H1 (cell line): Measurements from ENCODE around the gene ATP2B1. TPM values are rescaled to one million over a fixed set of nuclear protein-coding genes. Genes with fewer than 3 reads are reported as not detected.

ENCODE experiments used
- CTCF ChIA-PET: fragments of 300-600 bp; sonication (Branson Sonifier 250); formaldehyde crosslinking; loops from one replicate; lab custom pipeline; 2021; ENCODE audit not compliant: partially characterized antibody; lab: Charles Lee
- POLR2A ChIA-PET: fragments of 300-600 bp; sonication (Branson Sonifier 250); formaldehyde crosslinking; loops from one replicate; lab custom pipeline; 2021; ENCODE audit warnings: inconsistent platforms; ENCODE audit not compliant: partially characterized antibody; lab: Charles Lee
- DNase-seq, 2 experiments: peaks; one replicate each; pipeline versions ENCODE4 v3.0.0 to v3.0.0-alpha.2; 2010 to 2022; ENCODE audit warnings: low spot score in 2 of 2, low read depth in 1 of 2, mixed read lengths in 1 of 2
- FAIRE-seq: peaks from 2 replicates; lab custom pipeline; 2011; peaks lifted over from hg19 to GRCh38; lab: Jason Lieb, UNC
- H2AFZ ChIP-seq: 2 replicates; pipeline ENCODE4 v1.8.1; 2012; ENCODE audit warnings: low read length, inconsistent platforms
- H2AK5ac ChIP-seq: 2 replicates; pipeline ENCODE4 v1.6.1; 2013; ENCODE audit warnings: low read depth, low read length
- H2BK120ac ChIP-seq: replicated peaks from 2 replicates; pipeline ENCODE3; 2013; ENCODE audit warnings: low read depth, low read length, inconsistent platforms
- H2BK12ac ChIP-seq: 2 replicates; pipeline ENCODE4 v1.6.1; 2013; ENCODE audit warnings: low read depth, low read length
- H2BK15ac ChIP-seq: 2 replicates; pipeline ENCODE4 v1.6.1; 2013; ENCODE audit warnings: low read length
- H2BK20ac ChIP-seq: 2 replicates; pipeline ENCODE4 v1.6.1; 2013; ENCODE audit warnings: low read length
- H2BK5ac ChIP-seq: 2 replicates; pipeline ENCODE4 v1.6.1; 2013; ENCODE audit warnings: low read depth, low read length
- H3K14ac ChIP-seq: 2 replicates; pipeline ENCODE4 v1.6.1; 2013; ENCODE audit warnings: inconsistent platforms; ENCODE audit not compliant: insufficient read length
- H3K18ac ChIP-seq: 2 replicates; pipeline ENCODE4 v1.6.1; 2013; ENCODE audit warnings: low read length; ENCODE audit errors: extremely low read depth
- H3K23ac ChIP-seq: 2 replicates; pipeline ENCODE4 v1.6.1; 2013; ENCODE audit warnings: inconsistent platforms; ENCODE audit not compliant: insufficient read length
- H3K23me2 ChIP-seq: 2 replicates; pipeline ENCODE4 v1.6.1; 2013; ENCODE audit warnings: low read depth, low read length
- H3K27ac ChIP-seq: 2 replicates; pipeline ENCODE4 v1.6.1; 2011; ENCODE audit warnings: low read depth, low read length, inconsistent platforms
- H3K27me3 ChIP-seq, 4 experiments: replicated peaks in 1 of 4; 1 replicate in 1 of 4; 2 replicates in 3 of 4; pipeline versions ENCODE4 v1.6.1 to v1.8.1; 2011 to 2013; ENCODE audit warnings: low read length in 3 of 4, mild to moderate bottlenecking in 3 of 4, inconsistent platforms in 2 of 4, mixed read lengths in 2 of 4, moderate library complexity in 1 of 4; ENCODE audit not compliant: control insufficient read depth in 3 of 4, insufficient read depth in 3 of 4; ENCODE audit errors: extremely low read depth in 1 of 4
- H3K36me3 ChIP-seq, 4 experiments: 2 replicates each; pipeline versions ENCODE4 v1.6.1 to v1.8.1; 2011 to 2013; ENCODE audit warnings: mild to moderate bottlenecking in 4 of 4, low read length in 3 of 4, moderate library complexity in 2 of 4, control low read depth in 1 of 4, inconsistent platforms in 1 of 4; ENCODE audit not compliant: insufficient read depth in 4 of 4, control insufficient read depth in 2 of 4
- H3K4ac ChIP-seq: replicated peaks from 2 replicates; pipeline ENCODE3; 2013; ENCODE audit warnings: low read length, low read depth, mixed read lengths, inconsistent platforms; ENCODE audit not compliant: insufficient read length
- H3K4me1 ChIP-seq, 4 experiments: replicated peaks in 1 of 4; 1 replicate in 1 of 4; 2 replicates in 3 of 4; pipeline versions ENCODE4 v1.6.1 to v1.8.1; 2011 to 2013; ENCODE audit warnings: low read length in 3 of 4, inconsistent platforms in 2 of 4, mixed read lengths in 1 of 4; ENCODE audit not compliant: insufficient read depth in 4 of 4, control insufficient read depth in 3 of 4
- H3K4me2 ChIP-seq, 2 experiments: 2 replicates each; pipeline versions ENCODE4 v1.6.1 to v1.8.1; 2011 to 2013; ENCODE audit warnings: low read depth in 2 of 2, low read length in 2 of 2, control low read depth in 1 of 2, inconsistent platforms in 1 of 2, mild to moderate bottlenecking in 1 of 2; ENCODE audit not compliant: insufficient read depth in 1 of 2
- H3K4me3 ChIP-seq, 4 experiments: fragments of 200-600, 300-600 bp in 1 of 4; sonication (generic), shearing (Covaris generic), sonication (Bioruptor Twin) in 1 of 4; 2 replicates each; pipeline versions ENCODE4 v1.5.1 to v1.8.1; 2011 to 2016; ENCODE audit warnings: low read length in 4 of 4, low read depth in 3 of 4, control low read depth in 2 of 4, inconsistent platforms in 2 of 4, mild to moderate bottlenecking in 2 of 4, mixed read lengths in 1 of 4, moderate library complexity in 1 of 4; ENCODE audit not compliant: insufficient read depth in 2 of 4; ENCODE audit errors: extremely low read depth in 1 of 4
- H3K56ac ChIP-seq: replicated peaks from 2 replicates; pipeline ENCODE3; 2013; ENCODE audit warnings: low read depth, mild to moderate bottlenecking, mixed read lengths, low read length, inconsistent platforms; ENCODE audit not compliant: insufficient read length
- H3K79me1 ChIP-seq: 2 replicates; pipeline ENCODE4 v1.6.1; 2013; ENCODE audit warnings: low read depth, low read length, control low read depth
- H3K79me2 ChIP-seq, 2 experiments: 2 replicates each; pipeline versions ENCODE4 v1.6.1 to v1.8.1; 2012 to 2013; ENCODE audit warnings: low read length in 2 of 2, mild to moderate bottlenecking in 2 of 2, inconsistent platforms in 1 of 2; ENCODE audit not compliant: insufficient read depth in 2 of 2, control insufficient read depth in 1 of 2
- H3K9ac ChIP-seq, 4 experiments: replicated peaks in 1 of 4; 1 replicate in 1 of 4; 2 replicates in 3 of 4; pipeline versions ENCODE4 v1.6.1 to v1.8.1; 2011 to 2013; ENCODE audit warnings: low read depth in 3 of 4, low read length in 3 of 4, control low read depth in 2 of 4, mild to moderate bottlenecking in 2 of 4, moderate library complexity in 2 of 4, inconsistent platforms in 1 of 4; ENCODE audit errors: extremely low read depth in 1 of 4
- H3K9me3 ChIP-seq, 2 experiments: 2 replicates each; pipeline versions ENCODE4 v1.6.1 to v1.8.1; 2012 to 2013; ENCODE audit warnings: mild to moderate bottlenecking in 2 of 2, moderate library complexity in 2 of 2, control low read depth in 1 of 2, inconsistent platforms in 1 of 2, low read depth in 1 of 2, low read length in 1 of 2, mixed read lengths in 1 of 2; ENCODE audit not compliant: insufficient read depth in 2 of 2
- H4K20me1 ChIP-seq, 2 experiments: replicated peaks in 1 of 2; 2 replicates each; pipeline versions ENCODE3 to v1.8.1; 2011 to 2013; ENCODE audit warnings: inconsistent platforms in 2 of 2, low read length in 2 of 2, mild to moderate bottlenecking in 1 of 2; ENCODE audit not compliant: insufficient read depth in 2 of 2, control insufficient read depth in 1 of 2
- H4K5ac ChIP-seq: 2 replicates; pipeline ENCODE4 v1.6.1; 2013; ENCODE audit warnings: low read length, low read depth, mixed read lengths, inconsistent platforms; ENCODE audit not compliant: insufficient read length
- H4K8ac ChIP-seq: 2 replicates; pipeline ENCODE4 v1.8.0; 2013; ENCODE audit warnings: mild to moderate bottlenecking, moderate library complexity, low read length, inconsistent platforms; ENCODE audit not compliant: insufficient read depth; ENCODE audit errors: extremely low read depth
- H4K91ac ChIP-seq: replicated peaks from 2 replicates; pipeline ENCODE3; 2013; ENCODE audit warnings: low read length, mixed read lengths, inconsistent platforms; ENCODE audit not compliant: insufficient read length
- MAFK ChIP-seq: IDR thresholded peaks from 2 replicates; pipeline ENCODE4 v1.6.1; 2012; ENCODE audit warnings: low read depth, mild to moderate bottlenecking, improper control_type of control experiment, low read length
- NANOG ChIP-seq: IDR thresholded peaks from 2 replicates; pipeline ENCODE4 v1.6.1; 2011; ENCODE audit warnings: low read length, low read depth, mild to moderate bottlenecking, inconsistent platforms; ENCODE audit not compliant: insufficient read depth, poor library complexity, severe bottlenecking
- PHF8 ChIP-seq: fragments of 200-600 bp; sonication (generic); conservative IDR thresholded peaks from 2 replicates; pipeline ENCODE4 v1.7.1; 2012; ENCODE audit warnings: low read depth, mild to moderate bottlenecking, inconsistent platforms, low read length, moderate library complexity
- RAD21 ChIP-seq, 2 experiments: IDR thresholded peaks in 1 of 2; conservative IDR thresholded peaks in 1 of 2; 2 replicates each; pipeline ENCODE4 v1.6.1; 2011; ENCODE audit warnings: low read depth in 2 of 2, low read length in 2 of 2, improper control_type of control experiment in 1 of 2, inconsistent platforms in 1 of 2, mild to moderate bottlenecking in 1 of 2, moderate library complexity in 1 of 2
- RNF2 ChIP-seq: fragments of 200-900, 300-1000 bp; sonication (generic); IDR thresholded peaks from 2 replicates; pipeline ENCODE4 v1.7.1; 2016; ENCODE audit warnings: borderline replicate concordance, low read depth, mild to moderate bottlenecking, antibody characterized with exemption, low read length; ENCODE audit not compliant: poor library complexity, severe bottlenecking; ENCODE audit errors: missing control alignments
- SP1 ChIP-seq: IDR thresholded peaks from 2 replicates; pipeline ENCODE4 v1.6.1; 2011; ENCODE audit warnings: low read depth, low read length
- SRF ChIP-seq: IDR thresholded peaks from 2 replicates; pipeline ENCODE4 v1.6.1; 2011; ENCODE audit warnings: mild to moderate bottlenecking, low read depth, low read length, moderate library complexity
- TCF12 ChIP-seq: IDR thresholded peaks from 2 replicates; pipeline ENCODE4 v1.6.1; 2011; ENCODE audit warnings: low read depth, mild to moderate bottlenecking, low read length
- WGBS, 2 experiments: shearing (Covaris generic) in 1 of 2; methylation state at CpG; one replicate each; pipeline versions ENCODE4 v1.1.6 to v1.1.7; 2013 to 2015; ENCODE audit warnings: low lambda C conversion rate in 2 of 2, mixed read lengths in 2 of 2, inconsistent platforms in 1 of 2, low coverage in 1 of 2, missing lambda C conversion rate in 1 of 2; ENCODE audit not compliant: insufficient replicate concordance in 2 of 2, insufficient coverage in 1 of 2, insufficient read length in 1 of 2; ENCODE audit errors: extremely low coverage in 1 of 2, missing lambda C conversion rate in 1 of 2; 5-methylcytosine and 5-hydroxymethylcytosine counted together
- polyA plus RNA-seq, 7 experiments: library from polyadenylated mRNA; depleted of rRNA in 3 of 7; stranded (reverse) in 5 of 7; unstranded in 2 of 7; fragments of >200 nt in 5 of 7; fragments of 200-250 nt in 2 of 7; gene quantifications; 1 replicate in 5 of 7; 2 replicates in 1 of 7; 4 replicates in 1 of 7; pipeline versions ENCODE4 v1.2.1 to v1.2.3, GENCODE V29; 2011 to 2013; ENCODE audit warnings: missing spikeins in 2 of 7, mixed read lengths in 2 of 7
- total RNA-seq: library from RNA; stranded (reverse); fragmentation: NEBNext Ultra II Directional; extraction: Animal tissue kit (Norgen Biotek cat#: 25700); gene quantifications from 2 replicates; pipeline ENCODE4 v1.2.1, GENCODE V29; 2021
- TF ChIP-seq, protein P1 (sequence below): IDR thresholded peaks from 2 replicates; pipeline ENCODE4 v1.6.1; 2012; ENCODE audit warnings: low read length, inconsistent platforms
- TF ChIP-seq, protein P2 (sequence below): IDR thresholded peaks from 2 replicates; pipeline ENCODE4 v1.6.1; 2011; ENCODE audit warnings: low read length, improper control_type of control experiment

Gene ATP2B1
- total and polyA plus RNA-seq, 2 of the 8 experiments (the other 6 are each of a cell fraction or from before 2014, with no cell fraction given), result 4.3 to 32.0 TPM

DNA sequence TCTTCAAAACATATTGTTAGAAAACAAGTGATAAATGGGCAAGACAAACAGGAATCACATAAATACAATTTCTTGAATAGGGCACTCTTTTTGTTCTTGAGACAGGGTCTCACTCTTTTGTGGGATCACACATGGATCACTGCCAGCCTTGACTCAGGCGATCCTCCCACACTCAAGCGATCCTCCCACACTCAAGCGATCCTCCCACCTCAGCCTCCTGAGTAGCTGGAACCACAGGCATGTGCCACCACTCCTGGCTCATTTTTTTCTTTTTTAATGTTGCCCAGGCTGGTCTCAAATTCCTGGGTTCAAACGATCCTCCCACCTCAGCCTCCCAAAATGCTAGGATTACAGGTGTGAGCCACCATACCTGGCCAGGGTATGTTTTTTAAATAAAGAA, 57.4 kb downstream of the ATP2B1 start:
- no peaks in the 10 kb centered on the region for H3K36me3 ChIP-seq
- no peak overlapping the region for H4K8ac ChIP-seq
- 91% methylated on average over 4 of the region's 4 CpGs; no CpG with 5 or more reads in 1 of the 2 experiments for WGBS, 2 experiments
- no peak overlapping the region for H2AK5ac ChIP-seq
- H3K14ac ChIP-seq, result no peak overlapping the region
- H4K91ac ChIP-seq, result no peak overlapping the region
- H2BK5ac ChIP-seq, result no peak overlapping the region
- FAIRE-seq (no peak), DNase-seq (no peak)
- H3K79me2 ChIP-seq, result 0 out of 4 replicates have a peak, but pooled peaks cover 0 to under 1% of the 10 kb centered on the region in 2 experiments
- no peak overlapping the region for H3K4me3 ChIP-seq
- no peaks in the 10 kb centered on the region for H3K9me3 ChIP-seq
- H2BK120ac ChIP-seq, result no peak overlapping the region
- H3K27me3 ChIP-seq, result no peaks in the 10 kb centered on the region
- no peak overlapping the region for H2BK20ac ChIP-seq
- no peaks in the 10 kb centered on the region for H3K23me2 ChIP-seq
- H2BK15ac ChIP-seq, result no peak overlapping the region
- ChIA-PET CTCF (no interaction called here), POLR2A (no interaction called here)
- no peak overlapping the region for H2BK12ac ChIP-seq
- H3K9ac ChIP-seq, result no peak overlapping the region
- H3K23ac ChIP-seq, result no peak overlapping the region
- H2AFZ ChIP-seq, result no peak overlapping the region
- H3K4ac ChIP-seq, result no peak overlapping the region
- no peak overlapping the region for H3K56ac ChIP-seq
- H3K79me1 ChIP-seq, result no peaks in the 10 kb centered on the region
- no peak overlapping the region for H3K27ac ChIP-seq
- H3K4me2 ChIP-seq, result no peak overlapping the region
- H4K5ac ChIP-seq, result no peak overlapping the region
- H3K4me1 ChIP-seq, result peaks cover 0 to 3% (median 0%) of the 10 kb centered on the region in 4 experiments; a peak in 3 of 7 replicates
- no peak overlapping the region for H3K18ac ChIP-seq
- no peaks in the 10 kb centered on the region for H4K20me1 ChIP-seq
- TF ChIP-seq RNF2 (no peak), SP1 (no peak), PHF8 (no peak), TCF12 (no peak), SRF (no peak), RAD21 (IDR thresholded peaks at IDR 0.05 in 1 of 2, conservative IDR thresholded peaks at IDR 0.05 in 1 of 2; ENCODE audit: low read depth in 2 of 2, low read length in 2 of 2) (no peak), NANOG (no peak), MAFK (no peak)
- TF ChIP-seq, protein P1, sequence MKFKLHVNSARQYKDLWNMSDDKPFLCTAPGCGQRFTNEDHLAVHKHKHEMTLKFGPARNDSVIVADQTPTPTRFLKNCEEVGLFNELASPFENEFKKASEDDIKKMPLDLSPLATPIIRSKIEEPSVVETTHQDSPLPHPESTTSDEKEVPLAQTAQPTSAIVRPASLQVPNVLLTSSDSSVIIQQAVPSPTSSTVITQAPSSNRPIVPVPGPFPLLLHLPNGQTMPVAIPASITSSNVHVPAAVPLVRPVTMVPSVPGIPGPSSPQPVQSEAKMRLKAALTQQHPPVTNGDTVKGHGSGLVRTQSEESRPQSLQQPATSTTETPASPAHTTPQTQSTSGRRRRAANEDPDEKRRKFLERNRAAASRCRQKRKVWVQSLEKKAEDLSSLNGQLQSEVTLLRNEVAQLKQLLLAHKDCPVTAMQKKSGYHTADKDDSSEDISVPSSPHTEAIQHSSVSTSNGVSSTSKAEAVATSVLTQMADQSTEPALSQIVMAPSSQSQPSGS, result no peak
- TF ChIP-seq, protein P2, sequence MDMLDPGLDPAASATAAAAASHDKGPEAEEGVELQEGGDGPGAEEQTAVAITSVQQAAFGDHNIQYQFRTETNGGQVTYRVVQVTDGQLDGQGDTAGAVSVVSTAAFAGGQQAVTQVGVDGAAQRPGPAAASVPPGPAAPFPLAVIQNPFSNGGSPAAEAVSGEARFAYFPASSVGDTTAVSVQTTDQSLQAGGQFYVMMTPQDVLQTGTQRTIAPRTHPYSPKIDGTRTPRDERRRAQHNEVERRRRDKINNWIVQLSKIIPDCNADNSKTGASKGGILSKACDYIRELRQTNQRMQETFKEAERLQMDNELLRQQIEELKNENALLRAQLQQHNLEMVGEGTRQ, result no peak
